GM06990 (cell line): Measurements from ENCODE around the gene NADK.
"Not testable (repeated sequence)": the region's sequence is repeated elsewhere in the genome, so short reads cannot be mapped to it uniquely, and the experiment has no call there.

Experiments used
- DNase-seq: peaks from one replicate; pipeline ENCODE4 v3.0.0-alpha.2; 2011; ENCODE audit not compliant: insufficient read length; ENCODE audit errors: extremely low read depth
- H3K27me3 ChIP-seq: replicated peaks from 2 replicates; pipeline ENCODE4 v1.6.0; 2011; ENCODE audit warnings: low read length; ENCODE audit not compliant: control insufficient read depth, insufficient read depth
- H3K36me3 ChIP-seq: 2 replicates; pipeline ENCODE4 v1.5.1; 2011; ENCODE audit warnings: low read length; ENCODE audit not compliant: control insufficient read depth, insufficient read depth
- H3K4me3 ChIP-seq: replicated peaks from 2 replicates; pipeline ENCODE4 v1.5.1; 2011; ENCODE audit warnings: low read depth, mild to moderate bottlenecking, control low read depth, low read length
- TF ChIP-seq, protein P1 (sequence below): IDR thresholded peaks from 2 replicates; pipeline ENCODE4 v1.5.1; 2011; ENCODE audit warnings: low read length, control low read depth, mild to moderate bottlenecking, inconsistent platforms; ENCODE audit not compliant: insufficient read depth, poor library complexity, severe bottlenecking

Gene NADK

DNA sequence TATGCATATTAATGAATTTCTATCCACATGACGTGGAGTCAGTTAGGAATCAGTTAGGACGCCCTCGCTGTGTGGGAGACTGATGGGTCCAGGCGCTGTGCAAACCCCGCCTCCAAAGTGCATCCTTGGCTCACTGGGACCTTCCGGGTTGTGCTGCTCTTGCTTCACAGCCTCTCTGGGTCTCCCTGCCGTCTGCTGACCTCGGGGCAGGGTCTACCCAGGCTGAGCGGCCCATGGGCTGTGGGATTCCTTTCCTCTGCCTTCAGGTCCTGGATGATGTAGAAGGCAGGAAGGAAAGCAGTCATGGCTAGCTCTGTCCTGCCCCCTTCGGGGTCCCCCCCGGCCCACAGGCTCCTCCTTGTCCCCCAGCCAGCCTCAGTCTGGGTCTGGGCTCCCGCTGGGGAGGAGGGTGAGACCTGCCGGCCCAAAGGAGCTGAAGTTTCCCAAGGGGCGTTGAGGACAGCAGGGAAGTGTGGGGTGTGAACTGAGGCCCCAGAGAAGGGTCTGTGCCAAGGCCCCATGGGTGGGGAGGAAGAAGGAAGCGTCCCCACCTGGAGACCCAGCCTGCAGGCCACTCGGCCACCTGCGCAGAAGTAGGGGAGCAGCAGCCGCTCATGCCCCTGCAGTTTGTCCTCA, 29.5 kb downstream of the NADK start:
- TF ChIP-seq, protein P1, sequence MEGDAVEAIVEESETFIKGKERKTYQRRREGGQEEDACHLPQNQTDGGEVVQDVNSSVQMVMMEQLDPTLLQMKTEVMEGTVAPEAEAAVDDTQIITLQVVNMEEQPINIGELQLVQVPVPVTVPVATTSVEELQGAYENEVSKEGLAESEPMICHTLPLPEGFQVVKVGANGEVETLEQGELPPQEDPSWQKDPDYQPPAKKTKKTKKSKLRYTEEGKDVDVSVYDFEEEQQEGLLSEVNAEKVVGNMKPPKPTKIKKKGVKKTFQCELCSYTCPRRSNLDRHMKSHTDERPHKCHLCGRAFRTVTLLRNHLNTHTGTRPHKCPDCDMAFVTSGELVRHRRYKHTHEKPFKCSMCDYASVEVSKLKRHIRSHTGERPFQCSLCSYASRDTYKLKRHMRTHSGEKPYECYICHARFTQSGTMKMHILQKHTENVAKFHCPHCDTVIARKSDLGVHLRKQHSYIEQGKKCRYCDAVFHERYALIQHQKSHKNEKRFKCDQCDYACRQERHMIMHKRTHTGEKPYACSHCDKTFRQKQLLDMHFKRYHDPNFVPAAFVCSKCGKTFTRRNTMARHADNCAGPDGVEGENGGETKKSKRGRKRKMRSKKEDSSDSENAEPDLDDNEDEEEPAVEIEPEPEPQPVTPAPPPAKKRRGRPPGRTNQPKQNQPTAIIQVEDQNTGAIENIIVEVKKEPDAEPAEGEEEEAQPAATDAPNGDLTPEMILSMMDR: no peak
- Histone ChIP-seq H3K36me3 (peaks cover 9% of the 10 kb centered on the region), H3K27me3 (no peaks in the 10 kb centered on the region), H3K4me3 (no peak overlapping the region)
- no peak for DNase-seq

DNA sequence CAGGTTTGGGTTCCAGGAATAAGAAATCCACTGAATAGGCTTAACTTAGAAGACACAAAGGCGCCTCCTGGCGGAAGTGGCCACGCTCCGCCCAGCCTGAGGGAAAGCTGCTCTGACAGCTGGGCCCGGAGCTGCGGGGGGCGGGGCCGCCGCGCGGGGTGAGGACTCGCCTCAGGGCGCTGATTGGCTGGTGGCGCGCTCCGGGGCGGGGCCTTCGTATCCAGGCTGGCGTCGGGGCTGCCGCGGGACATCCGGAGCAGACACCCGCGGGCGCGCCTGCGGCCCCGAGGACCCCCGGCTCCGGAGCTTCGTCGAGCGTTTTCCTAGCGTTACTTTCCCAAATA, 31.7 kb downstream of the NADK start:
- not testable (repeated sequence) for H3K4me3 ChIP-seq, H3K36me3 ChIP-seq, H3K27me3 ChIP-seq, DNase-seq

DNA sequence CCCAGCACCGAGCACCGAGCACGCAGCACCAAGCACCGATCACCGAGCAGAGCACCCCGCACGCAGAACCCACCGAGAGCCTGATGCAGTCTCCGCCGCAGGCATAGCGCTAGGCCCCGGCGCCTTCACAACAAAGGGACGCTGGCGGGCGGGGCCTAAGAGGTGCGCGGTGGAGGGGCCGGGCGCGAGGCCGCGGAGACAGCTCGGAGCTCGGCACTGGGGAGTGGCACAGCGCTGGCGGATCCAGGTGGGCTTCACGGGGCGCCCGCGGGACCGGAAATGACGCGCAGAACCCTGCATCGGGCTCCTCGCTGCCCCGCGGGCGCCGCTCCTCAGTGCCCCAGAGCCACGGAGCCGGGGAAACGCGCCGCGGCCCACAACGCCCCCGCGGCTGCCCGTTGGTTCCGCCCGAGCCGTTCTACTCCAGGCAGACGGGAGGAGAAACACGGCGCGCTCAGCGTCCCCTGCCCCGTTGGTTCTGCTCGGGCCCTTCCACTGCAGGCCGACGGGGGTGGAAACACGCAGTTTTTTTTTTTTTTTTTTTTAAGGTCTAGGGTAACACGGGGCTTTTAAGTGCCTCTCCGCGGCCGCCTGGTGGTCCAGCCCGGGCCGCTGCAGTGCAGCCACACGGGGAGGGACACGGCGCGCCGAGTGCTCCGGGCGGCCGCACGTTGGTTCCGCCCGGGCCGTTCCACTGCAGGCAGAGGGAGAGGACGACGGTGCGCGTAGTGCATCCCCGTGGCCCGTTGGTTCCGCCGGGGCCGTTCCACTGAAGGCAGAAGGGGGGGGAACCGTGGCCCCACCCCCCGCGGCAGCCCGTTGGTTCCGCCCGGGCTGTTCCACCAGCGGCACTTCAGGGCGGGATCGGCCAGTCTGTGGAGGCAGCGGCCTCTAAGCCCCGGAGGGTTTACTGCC, 32.4 kb downstream of the NADK start:
- DNase-seq: peak; percentile 60

DNA sequence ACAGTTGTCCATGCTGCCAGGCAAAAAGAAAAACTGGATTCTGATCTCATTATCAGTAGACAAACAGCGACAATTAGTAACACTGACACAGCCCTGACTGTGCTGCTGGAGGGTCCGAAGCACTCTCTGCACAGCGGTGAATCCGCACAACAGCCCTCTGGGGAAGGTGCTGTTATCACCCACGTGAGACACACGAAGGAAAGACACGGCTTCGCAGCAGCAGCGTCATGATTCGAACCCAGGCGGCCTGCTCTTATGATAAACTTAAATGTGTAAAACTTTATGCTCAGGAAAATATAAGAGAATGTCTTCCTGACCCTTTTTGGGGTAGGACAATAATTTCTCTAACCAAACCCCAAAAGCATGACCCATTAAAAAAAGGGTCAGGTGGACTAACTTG, 35.7 kb downstream of the NADK start:
- not testable (repeated sequence) for H3K27me3 ChIP-seq, DNase-seq, H3K4me3 ChIP-seq, H3K36me3 ChIP-seq

More for the DNA sequence above, 32.4 kb downstream of the NADK start:
- H3K27me3 ChIP-seq, H3K36me3 ChIP-seq: not testable (repeated sequence)
- H3K4me3 ChIP-seq: peak overlapping the region; percentile 40

DNA sequence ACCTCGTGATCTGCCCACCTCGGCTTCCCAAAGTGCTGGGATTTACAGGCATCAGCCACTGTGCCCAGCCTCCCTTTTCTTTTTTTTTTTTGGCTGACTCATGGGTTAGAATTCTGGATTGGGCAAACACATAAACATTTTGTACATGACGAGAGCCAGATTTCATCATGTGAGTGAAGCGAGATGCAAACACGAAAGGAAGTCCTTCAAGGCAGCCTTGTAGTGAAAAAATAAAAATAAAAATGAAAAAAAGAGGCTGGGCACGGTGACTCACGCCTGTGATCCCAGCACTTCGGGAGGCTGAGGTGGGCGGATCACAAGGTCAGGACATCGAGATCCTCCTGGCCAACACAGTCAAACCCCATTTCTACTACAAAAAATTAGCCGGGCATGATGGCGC, 37.3 kb downstream of the NADK start:
- H3K4me3 ChIP-seq, H3K27me3 ChIP-seq, H3K36me3 ChIP-seq, DNase-seq: not testable (repeated sequence)

DNA sequence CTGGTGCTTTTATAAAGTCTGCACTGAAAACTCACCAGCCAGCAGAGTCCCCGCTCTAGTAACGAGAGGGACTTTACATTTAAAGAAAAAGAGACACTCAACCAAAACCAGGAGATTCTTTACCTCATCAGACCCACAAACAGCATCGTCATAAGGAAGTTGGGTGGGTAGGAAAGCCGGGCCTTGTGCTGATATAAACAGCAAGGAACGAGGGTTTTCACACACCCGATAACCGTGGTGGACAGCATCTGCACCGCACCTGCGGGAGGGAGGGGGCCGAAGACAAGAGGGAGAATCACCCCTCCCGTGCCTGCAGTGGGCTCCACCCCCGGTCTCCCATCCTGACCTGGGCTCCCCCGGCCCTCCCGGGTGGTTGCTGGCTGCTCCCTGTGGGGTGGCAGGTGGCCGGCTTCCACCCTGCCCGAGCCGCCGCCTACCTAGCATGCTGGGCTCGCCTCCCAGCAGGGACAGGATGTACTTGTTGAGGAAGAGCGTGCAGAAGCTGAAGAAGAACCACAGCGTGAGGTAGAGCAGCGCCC, 39.4 kb downstream of the NADK start:
- DNase-seq, H3K36me3 ChIP-seq, H3K27me3 ChIP-seq, H3K4me3 ChIP-seq: not testable (repeated sequence)

DNA sequence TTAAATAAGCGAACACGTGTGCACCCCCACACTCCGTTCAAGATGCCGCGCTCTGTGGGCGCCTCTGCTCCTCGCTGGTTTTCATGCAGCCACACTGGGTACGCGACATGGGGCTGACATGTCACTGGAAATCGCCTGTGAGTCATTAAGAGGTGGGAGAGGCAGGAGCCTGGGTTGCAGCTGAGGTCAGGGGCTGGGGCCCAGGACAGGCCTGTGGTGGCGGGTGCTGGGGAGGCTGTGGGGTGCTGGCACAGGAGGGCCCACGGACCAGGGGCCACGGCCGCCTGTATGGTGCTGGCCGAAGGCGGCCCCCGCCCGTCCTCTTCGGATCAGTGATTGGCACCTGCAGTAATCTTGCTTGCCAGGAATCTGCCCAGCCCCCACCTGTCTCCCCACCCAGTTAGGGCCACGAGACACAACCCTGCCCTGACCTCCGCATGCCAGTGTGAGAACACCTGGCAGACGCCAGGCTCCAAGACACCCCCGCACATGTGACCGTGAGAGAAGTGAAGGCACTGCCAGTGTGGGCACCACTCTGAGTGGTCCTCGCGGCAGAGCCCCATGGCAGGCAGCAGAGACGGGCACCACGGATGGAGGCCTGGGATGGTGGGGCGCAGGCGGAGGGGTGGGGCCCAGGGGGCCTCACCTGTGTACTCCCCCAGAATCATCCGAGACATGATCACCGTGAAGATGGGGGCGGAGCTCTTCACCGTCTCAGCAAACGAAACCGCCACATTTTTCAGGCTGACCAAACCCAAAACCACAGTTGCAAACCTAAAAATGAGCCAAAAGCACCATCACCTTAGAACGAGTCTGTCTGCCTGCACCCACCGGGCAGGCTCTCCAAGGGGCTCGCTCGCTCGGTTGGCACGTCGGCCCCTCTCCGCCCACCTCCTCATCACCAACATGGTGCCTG, 40.3 kb downstream of the NADK start:
- not testable (repeated sequence) for DNase-seq, H3K36me3 ChIP-seq, H3K27me3 ChIP-seq, H3K4me3 ChIP-seq

DNA sequence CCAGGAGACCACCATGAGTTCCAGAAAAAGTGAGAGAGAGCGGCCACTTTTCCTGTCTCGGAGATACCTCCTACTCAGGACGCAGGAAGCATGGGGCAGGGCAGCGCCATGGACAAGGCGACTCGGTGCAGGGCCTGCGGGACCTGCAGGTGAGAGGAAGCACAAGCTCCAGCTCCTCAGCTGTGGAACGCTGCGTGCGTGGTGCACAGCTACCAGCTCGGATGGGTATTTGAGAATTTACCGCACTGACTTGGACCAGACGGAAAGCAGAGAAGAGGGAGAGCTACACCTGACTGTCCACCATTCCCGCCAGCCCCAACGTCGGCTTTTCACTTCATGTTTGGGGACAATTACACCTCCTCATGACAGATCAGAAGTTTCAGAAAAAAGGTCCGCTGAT, 45.9 kb downstream of the NADK start:
- TF ChIP-seq, protein P1: no peak
- Histone ChIP-seq H3K36me3 (peaks cover 9% of the 10 kb centered on the region), H3K4me3 (no peak overlapping the region), H3K27me3 (no peaks in the 10 kb centered on the region)
- no peak for DNase-seq
